Body of pancreas (tissue), 4 donors: Measurements from ENCODE around the gene TADA2B. TPM values are rescaled to one million over a fixed set of nuclear protein-coding genes. Genes with fewer than 3 reads are reported as not detected.

Experiments
- ATAC-seq: fragments of 150-250 bp; one replicate; pipeline ENCODE4 v1.9.1; 2016
- DNase-seq, 4 donors: peaks; one replicate each; pipeline ENCODE4 v3.0.0-alpha.2; 2019
- H3K27ac ChIP-seq, 4 donors: fragments of 200-600 bp; sonication (generic); 1 replicate in 3 of 4; 2 replicates in 1 of 4; pipeline versions ENCODE4 v1.5.1 to v1.6.1; 2016 to 2019; ENCODE audit warnings: mild to moderate bottlenecking in 1 of 4, mixed read lengths in 1 of 4, moderate library complexity in 1 of 4
- H3K27me3 ChIP-seq, 2 donors: fragments of 200-600 bp; sonication (generic); one replicate each; pipeline ENCODE4 v1.6.0; 2016; ENCODE audit warnings: mild to moderate bottlenecking in 1 of 2
- H3K36me3 ChIP-seq, 2 donors: fragments of 200-600 bp; sonication (generic); replicated peaks in 1 of 2; 2 replicates each; pipeline ENCODE4 v1.5.1; 2016; ENCODE audit warnings: low read depth in 2 of 2; ENCODE audit not compliant: insufficient read depth in 1 of 2
- H3K4me1 ChIP-seq: fragments of 200-600 bp; sonication (generic); one replicate; pipeline ENCODE4 v1.6.0; 2016
- H3K4me3 ChIP-seq, 2 donors: fragments of 200-600 bp; sonication (generic); 1 replicate in 1 of 2; 2 replicates in 1 of 2; pipeline ENCODE4 v1.5.1; 2016 to 2019
- H3K9me3 ChIP-seq, 3 donors: fragments of 200-600 bp; sonication (generic); 1 replicate in 2 of 3; 2 replicates in 1 of 3; pipeline ENCODE4 v1.5.1; 2016
- CTCF ChIP-seq, 7 experiments: fragments of 450-650 bp in 4 of 7; fragments of 200-600 bp in 3 of 7; sonication (generic) in 3 of 7; IDR thresholded peaks; one replicate each; pipeline ENCODE4 v1.5.1; 2016 to 2019; ENCODE audit warnings: antibody characterized with exemption in 7 of 7
- POLR2A ChIP-seq, 3 donors: fragments of 450-650 bp; IDR thresholded peaks; one replicate each; pipeline ENCODE4 v1.6.1; 2016; ENCODE audit warnings: antibody characterized with exemption in 3 of 3, mild to moderate bottlenecking in 2 of 3
- WGBS, 2 donors: methylation state at CpG; one replicate each; pipeline ENCODE4 v1.1.5; 2017; 5-methylcytosine and 5-hydroxymethylcytosine counted together
- intact Hi-C: fragments of 100-400 bp; cut with DNase I; formaldehyde crosslinking; loops from one replicate; pipeline ENCODE4 v1.15.1; 2023
- total RNA-seq, 2 donors: library from RNA; depleted of rRNA; stranded (reverse); fragments of >200 nt; gene quantifications; one replicate each; pipeline ENCODE4 v1.1.0, GENCODE V29; 2016

The TADA2B gene
- total RNA-seq, 2 donors from 2014 or later = 18.1 to 20.0 TPM

GRCh38 chr4:7001271-7001670, 41.9 kb upstream of the TADA2B start:
- DNase-seq (no peak), ATAC-seq (no peak)
- Histone ChIP-seq H3K27ac (no peak overlapping the region), H3K4me1 (no peaks in the 10 kb centered on the region), H3K27me3 (no peaks in the 10 kb centered on the region), H3K4me3 (no peak overlapping the region), H3K9me3 (no peaks in the 10 kb centered on the region), H3K36me3 (peaks cover 0 to 33% of the 10 kb centered on the region in 2 donors)
- TF ChIP-seq POLR2A (IDR thresholded peaks at IDR 0.05) = no peak
- no peak for TF ChIP-seq CTCF (IDR thresholded peaks at IDR 0.05)
- 88 to 98% methylated on average over 5 to 7 of the region's 7 CpGs for WGBS, 2 donors
- intact Hi-C loops = no loop called here

- Histone ChIP-seq H3K27me3 (no peaks in the 10 kb centered on the region), H3K36me3 (peaks cover 0 to 30% of the 10 kb centered on the region in 2 donors), H3K27ac (no peak overlapping the region), H3K9me3 (no peaks in the 10 kb centered on the region), H3K4me1 (no peaks in the 10 kb centered on the region), H3K4me3 (no peak overlapping the region)
- intact Hi-C loops = no loop called here
- 88 to 97% methylated on average over 7 of the region's 7 CpGs for WGBS, 2 donors
- no peak for ATAC-seq
- TF ChIP-seq POLR2A (IDR thresholded peaks at IDR 0.05) = no peak
- TF ChIP-seq CTCF (IDR thresholded peaks at IDR 0.05) = no peak
- DNase-seq = no peak
Observed at GRCh38 chr4:7002336-7002735, 40.8 kb upstream of the TADA2B start.

- WGBS, 2 donors = 82 to 84% methylated on average over 11 of the region's 11 CpGs
- H3K27ac ChIP-seq = no peak overlapping the region
- ATAC-seq (no peak), DNase-seq (no peak)
- TF ChIP-seq POLR2A (IDR thresholded peaks at IDR 0.05) (no peak), CTCF (IDR thresholded peaks at IDR 0.05) (no peak)
- no peaks in the 10 kb centered on the region for H3K4me1 ChIP-seq
- no peak overlapping the region for H3K4me3 ChIP-seq
- intact Hi-C loops = no loop called here
- H3K36me3 ChIP-seq = peaks cover 0 to 30% of the 10 kb centered on the region in 2 donors
- H3K27me3 ChIP-seq = no peaks in the 10 kb centered on the region
- H3K9me3 ChIP-seq = no peaks in the 10 kb centered on the region
Observed at GRCh38 chr4:7003176-7003878, 39.8 kb upstream of the TADA2B start.

GRCh38 chr4:7003879-7004240, 39.3 kb upstream of the TADA2B start:
- H3K27ac ChIP-seq = no peak overlapping the region
- no peaks in the 10 kb centered on the region for H3K27me3 ChIP-seq
- ATAC-seq (no peak), DNase-seq (no peak)
- H3K4me3 ChIP-seq = no peak overlapping the region
- no peaks in the 10 kb centered on the region for H3K4me1 ChIP-seq
- intact Hi-C loops = no loop called here
- TF ChIP-seq CTCF (IDR thresholded peaks at IDR 0.05) = no peak
- TF ChIP-seq POLR2A (IDR thresholded peaks at IDR 0.05) = no peak
- 65 to 72% methylated on average over 8 of the region's 8 CpGs for WGBS, 2 donors
- H3K36me3 ChIP-seq = peaks cover 0 to 29% of the 10 kb centered on the region in 2 donors
- no peaks in the 10 kb centered on the region for H3K9me3 ChIP-seq

- DNase-seq (no peak), ATAC-seq (no peak)
- Histone ChIP-seq H3K4me1 (no peaks in the 10 kb centered on the region), H3K4me3 (no peak overlapping the region), H3K27me3 (no peaks in the 10 kb centered on the region), H3K9me3 (no peaks in the 10 kb centered on the region), H3K36me3 (peaks cover 0 to 26% of the 10 kb centered on the region in 2 donors), H3K27ac (no peak overlapping the region)
- TF ChIP-seq CTCF (IDR thresholded peaks at IDR 0.05) = no peak
- TF ChIP-seq POLR2A (IDR thresholded peaks at IDR 0.05) = no peak
- 78 to 90% methylated on average over 4 of the region's 4 CpGs for WGBS, 2 donors
- intact Hi-C loops = no loop called here
Observed at GRCh38 chr4:7004331-7004730, 38.8 kb upstream of the TADA2B start.
